ENCODE results near the gene ZNF579.

DNA sequence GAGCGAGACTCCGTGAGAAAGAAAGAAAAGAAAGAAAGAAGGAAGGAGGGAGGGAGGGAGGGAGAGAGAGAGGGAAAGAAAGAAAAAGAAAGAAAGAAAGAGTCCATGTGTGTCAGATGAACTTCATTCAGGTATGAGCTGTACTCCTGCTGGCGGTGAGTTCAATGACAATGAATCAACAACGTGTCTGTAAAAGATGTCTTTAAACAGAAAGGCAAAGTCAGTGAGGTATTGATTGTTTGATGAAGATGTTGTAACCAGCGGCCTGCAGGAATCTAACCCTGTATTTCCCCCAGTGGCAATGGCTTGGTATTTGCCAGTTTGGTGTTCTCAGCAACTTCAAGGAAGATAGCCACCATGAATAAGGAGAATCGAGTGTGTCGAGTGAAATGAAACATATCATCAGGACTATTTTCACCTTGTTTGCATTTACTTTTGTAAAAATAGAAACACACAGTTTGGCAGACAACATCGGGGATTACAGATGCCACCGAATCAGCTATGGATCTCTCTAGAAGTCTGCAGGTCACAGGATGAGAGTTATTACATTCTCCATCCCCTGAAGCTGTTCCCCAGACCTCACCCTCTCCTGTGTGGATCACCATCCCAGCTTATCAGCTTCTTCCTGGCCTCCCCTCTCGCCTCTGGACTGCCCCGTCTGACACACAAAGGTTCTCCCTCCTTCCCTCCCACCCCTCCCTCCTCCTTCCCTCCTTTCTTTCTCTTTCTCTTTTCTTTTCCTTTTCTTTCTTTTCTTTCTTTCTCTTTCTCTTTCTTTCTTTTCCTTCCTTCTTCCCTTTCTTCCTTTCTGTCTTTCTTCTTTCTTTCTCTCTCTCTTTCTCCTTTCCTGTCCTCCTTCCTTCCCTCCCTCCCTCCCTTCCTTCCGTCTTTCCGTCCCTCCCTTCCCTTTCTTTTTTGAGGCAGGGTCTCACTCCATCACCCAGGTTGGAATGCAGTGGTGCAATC is 27.1 kb downstream of the ZNF579 start:
- TF ChIP-seq, protein P1, sequence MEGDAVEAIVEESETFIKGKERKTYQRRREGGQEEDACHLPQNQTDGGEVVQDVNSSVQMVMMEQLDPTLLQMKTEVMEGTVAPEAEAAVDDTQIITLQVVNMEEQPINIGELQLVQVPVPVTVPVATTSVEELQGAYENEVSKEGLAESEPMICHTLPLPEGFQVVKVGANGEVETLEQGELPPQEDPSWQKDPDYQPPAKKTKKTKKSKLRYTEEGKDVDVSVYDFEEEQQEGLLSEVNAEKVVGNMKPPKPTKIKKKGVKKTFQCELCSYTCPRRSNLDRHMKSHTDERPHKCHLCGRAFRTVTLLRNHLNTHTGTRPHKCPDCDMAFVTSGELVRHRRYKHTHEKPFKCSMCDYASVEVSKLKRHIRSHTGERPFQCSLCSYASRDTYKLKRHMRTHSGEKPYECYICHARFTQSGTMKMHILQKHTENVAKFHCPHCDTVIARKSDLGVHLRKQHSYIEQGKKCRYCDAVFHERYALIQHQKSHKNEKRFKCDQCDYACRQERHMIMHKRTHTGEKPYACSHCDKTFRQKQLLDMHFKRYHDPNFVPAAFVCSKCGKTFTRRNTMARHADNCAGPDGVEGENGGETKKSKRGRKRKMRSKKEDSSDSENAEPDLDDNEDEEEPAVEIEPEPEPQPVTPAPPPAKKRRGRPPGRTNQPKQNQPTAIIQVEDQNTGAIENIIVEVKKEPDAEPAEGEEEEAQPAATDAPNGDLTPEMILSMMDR (IDR thresholded peaks at IDR 0.05; ENCODE audit: low read length) = no peak
- TF ChIP-seq EZH2 (optimal IDR thresholded peaks at IDR 0.05; ENCODE audit: low read depth, low read length) = no peak

Data from MM.1S (cell line).